GM23248 (cell line): ENCODE results near the gene SLC35F3.

Source experiments
- EZH2 ChIP-seq: fragments of 200-600 bp; sonication (generic); IDR thresholded peaks from 2 replicates; pipeline ENCODE4 v1.6.1; 2018; ENCODE audit warnings: antibody characterized with exemption, mild to moderate bottlenecking; ENCODE audit not compliant: insufficient read depth, poor library complexity, severe bottlenecking
- EZH2phosphoT487 ChIP-seq: fragments of 200-600 bp; sonication (generic); IDR thresholded peaks from 2 replicates; pipeline ENCODE4 v1.6.1; 2018; ENCODE audit warnings: antibody characterized with exemption, moderate library complexity, mild to moderate bottlenecking, low read depth; ENCODE audit not compliant: insufficient read depth

DNA sequence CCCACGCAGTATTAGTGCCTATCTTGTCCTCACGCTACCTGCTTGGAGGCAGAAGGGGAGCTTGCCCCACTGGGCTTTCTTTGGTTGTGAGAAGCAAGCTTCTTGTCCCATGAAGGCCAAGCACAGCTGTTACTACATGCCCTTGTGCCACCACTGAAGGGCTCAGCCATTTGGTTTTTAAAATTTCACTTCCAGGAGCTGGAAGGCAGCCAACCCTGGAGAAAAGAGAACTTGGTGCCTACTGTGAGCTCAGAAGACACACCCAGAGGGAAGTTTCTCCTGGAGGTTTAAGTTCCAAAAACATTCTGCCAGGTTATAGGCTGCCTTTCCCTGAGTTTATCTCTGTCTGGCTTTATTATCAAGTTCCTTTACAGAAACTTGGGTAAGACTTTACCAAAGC is 187.4 kb downstream of the SLC35F3 start:
- TF ChIP-seq EZH2 (no peak), EZH2phosphoT487 (no peak)
